ENCODE results near the gene HAGHL. TPM values are rescaled to one million over a fixed set of nuclear protein-coding genes. Genes with fewer than 3 reads are reported as not detected.

Gene HAGHL
- total RNA-seq, 4 donors from 2014 or later: 1.7 to 5.7 (median 4.8) TPM; not detected in 1

DNA sequence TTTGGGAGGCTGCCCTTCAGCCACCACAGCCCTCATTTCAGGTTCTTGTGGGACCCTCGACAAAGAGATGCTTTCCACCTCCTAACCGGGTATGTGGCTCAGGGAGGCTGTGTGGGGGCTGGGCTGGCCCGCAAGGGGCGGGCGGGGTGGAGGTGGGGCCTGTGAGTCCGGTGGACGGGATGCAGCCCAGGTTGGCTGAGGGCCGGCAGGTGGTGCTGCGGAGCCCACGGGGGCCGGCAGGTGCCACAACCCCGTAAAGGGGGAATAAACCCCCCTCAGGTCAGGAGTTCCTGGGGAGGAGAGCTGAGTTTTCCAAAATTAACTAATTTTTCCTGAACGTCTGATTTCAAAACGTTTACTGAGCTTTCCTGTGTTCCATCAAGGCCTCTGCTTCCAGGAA lies 18.8 kb downstream of the HAGHL start:
- peaks cover 0 to 17% (median 0%) of the 10 kb centered on the region in 4 donors for H3K27me3 ChIP-seq
- no peak overlapping the region for H3K4me3 ChIP-seq
- H3K27ac ChIP-seq: no peak overlapping the region
- intact Hi-C loops (cut with DNase I): no loop called here
- DNase-seq: no peak
- no peaks in the 10 kb centered on the region for H3K36me3 ChIP-seq
- no peaks in the 10 kb centered on the region for H3K9me3 ChIP-seq
- peaks cover 0 to 10% (median 4%) of the 10 kb centered on the region in 3 donors for H3K4me1 ChIP-seq
- TF ChIP-seq POLR2A (IDR thresholded peaks at IDR 0.05): no peak
- TF ChIP-seq CTCF (IDR thresholded peaks at IDR 0.05): peak in 2 of 6 experiments; percentile 6 to 29
- 7 to 16% methylated on average over 7 to 10 of the region's 14 CpGs for WGBS, 2 donors

- intact Hi-C loops (cut with DNase I): no loop called here
- no peak for DNase-seq
- Histone ChIP-seq H3K36me3 (no peaks in the 10 kb centered on the region), H3K4me3 (no peak overlapping the region), H3K27me3 (peaks cover 0 to 26% (median 0%) of the 10 kb centered on the region in 4 donors), H3K27ac (no peak overlapping the region), H3K4me1 (peaks cover 0 to 7% (median 0%) of the 10 kb centered on the region in 3 donors), H3K9me3 (no peaks in the 10 kb centered on the region)
- WGBS, 2 donors: 47 to 80% methylated on average over 3 to 7 of the region's 13 CpGs
- TF ChIP-seq POLR2A (IDR thresholded peaks at IDR 0.05): no peak
- TF ChIP-seq CTCF (IDR thresholded peaks at IDR 0.05): no peak
Measured at GRCh38 chr16:746637-747036, 19.7 kb downstream of the HAGHL start.

DNA sequence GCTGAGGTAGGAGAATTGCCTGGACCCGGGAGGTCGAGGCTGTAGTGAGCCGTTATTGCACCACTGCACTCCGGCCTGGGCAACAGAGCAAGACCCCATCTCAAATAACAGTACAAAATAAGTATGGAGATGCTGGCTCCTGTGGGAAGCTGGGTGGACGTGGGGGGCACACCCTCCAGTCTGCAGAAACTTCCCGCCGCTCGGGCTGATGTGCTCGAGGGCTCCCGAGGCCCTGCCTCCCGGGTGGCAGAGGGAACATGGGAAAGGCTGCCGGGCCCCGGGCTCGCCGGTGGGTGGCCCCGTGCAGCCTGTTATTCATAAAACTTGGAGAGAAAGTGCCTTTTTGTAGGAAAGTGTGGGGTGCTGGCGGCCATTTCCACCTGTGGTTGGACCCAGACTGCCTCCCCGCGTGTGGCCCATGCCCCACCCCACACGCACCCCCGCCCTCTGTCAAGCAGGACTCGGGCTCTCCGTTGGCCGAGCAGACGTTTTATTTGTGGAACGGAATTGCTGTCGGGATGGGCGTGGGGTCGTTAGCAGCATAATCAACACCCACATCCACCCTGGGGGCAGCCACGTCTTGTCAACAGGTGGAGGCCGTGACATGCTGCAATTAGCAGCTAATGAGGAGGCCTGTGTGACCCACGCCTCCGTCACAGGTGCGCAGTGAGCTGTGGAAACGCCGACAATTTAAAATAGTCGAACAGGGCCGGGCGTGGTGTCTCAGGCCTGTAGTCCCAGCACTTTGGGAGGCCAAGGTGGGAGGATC lies 21.3 kb downstream of the HAGHL start:
- Histone ChIP-seq H3K4me3 (no peak overlapping the region), H3K27me3 (peaks cover 0 to 41% (median 0%) of the 10 kb centered on the region in 4 donors), H3K4me1 (peaks cover 0 to 14% (median 0%) of the 10 kb centered on the region in 3 donors), H3K27ac (no peak overlapping the region), H3K9me3 (no peaks in the 10 kb centered on the region), H3K36me3 (no peaks in the 10 kb centered on the region)
- 81 to 92% methylated on average over 13 to 14 of the region's 39 CpGs for WGBS, 2 donors
- no peak for DNase-seq
- TF ChIP-seq POLR2A (IDR thresholded peaks at IDR 0.05) (no peak), CTCF (IDR thresholded peaks at IDR 0.05) (no peak)
- intact Hi-C loops (cut with DNase I): no loop called here

GRCh38 chr16:749010-749409 lies 22.1 kb downstream of the HAGHL start:
- Histone ChIP-seq H3K27me3 (peaks cover 0 to 45% (median 0%) of the 10 kb centered on the region in 4 donors), H3K4me1 (peaks cover 0 to 14% (median 0%) of the 10 kb centered on the region in 3 donors), H3K4me3 (no peak overlapping the region), H3K9me3 (no peaks in the 10 kb centered on the region), H3K27ac (no peak overlapping the region), H3K36me3 (no peaks in the 10 kb centered on the region)
- WGBS, 2 donors: 64 to 78% methylated on average over 6 of the region's 6 CpGs
- TF ChIP-seq POLR2A (IDR thresholded peaks at IDR 0.05) (no peak), CTCF (IDR thresholded peaks at IDR 0.05) (no peak)
- intact Hi-C loops (cut with DNase I): no loop called here
- DNase-seq: no peak

DNA sequence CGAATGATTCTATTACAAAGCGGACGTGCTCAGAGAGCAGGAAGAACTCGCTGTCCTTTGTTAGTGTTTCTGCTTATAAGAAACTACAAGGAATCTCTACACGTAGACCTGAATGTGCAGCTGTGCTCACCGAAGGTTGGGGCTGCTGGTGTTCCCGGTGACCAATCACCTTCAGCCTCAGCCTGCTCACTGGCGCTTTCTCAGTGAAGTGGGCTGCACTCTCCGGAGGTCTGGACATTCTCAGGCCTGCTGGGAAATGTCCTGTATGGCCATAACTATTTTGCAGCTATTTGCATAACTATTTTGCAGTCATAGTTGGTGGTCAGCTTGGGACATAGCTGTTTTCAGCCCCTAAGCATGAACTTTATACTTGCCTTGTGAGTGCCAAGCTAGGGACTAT lies 23.6 kb downstream of the HAGHL start:
- TF ChIP-seq CTCF (IDR thresholded peaks at IDR 0.05): no peak
- TF ChIP-seq POLR2A (IDR thresholded peaks at IDR 0.05): no peak
- H3K36me3 ChIP-seq: no peaks in the 10 kb centered on the region
- H3K9me3 ChIP-seq: no peaks in the 10 kb centered on the region
- no peak overlapping the region for H3K27ac ChIP-seq
- DNase-seq: no peak
- H3K27me3 ChIP-seq: peaks cover 0 to 53% (median 0%) of the 10 kb centered on the region in 4 donors
- no peak overlapping the region for H3K4me3 ChIP-seq
- 55 to 67% methylated on average over 7 to 9 of the region's 9 CpGs for WGBS, 2 donors
- peaks cover 0 to 23% (median 0%) of the 10 kb centered on the region in 3 donors for H3K4me1 ChIP-seq
- intact Hi-C loops (cut with DNase I): no loop called here

Data from esophagus squamous epithelium (tissue), 5 donors.